GM12872 (cell line): ENCODE data around the gene TICAM1.
A peak's percentile ranks its signal among the peaks of the same experiment; 100 is the strongest.

Experiments
- TF ChIP-seq, protein P1 (sequence below): IDR thresholded peaks from 3 replicates; pipeline ENCODE4 v1.5.1; 2011; ENCODE audit warnings: low read depth, mild to moderate bottlenecking, low read length, moderate library complexity; ENCODE audit not compliant: insufficient read depth

The TICAM1 gene

DNA sequence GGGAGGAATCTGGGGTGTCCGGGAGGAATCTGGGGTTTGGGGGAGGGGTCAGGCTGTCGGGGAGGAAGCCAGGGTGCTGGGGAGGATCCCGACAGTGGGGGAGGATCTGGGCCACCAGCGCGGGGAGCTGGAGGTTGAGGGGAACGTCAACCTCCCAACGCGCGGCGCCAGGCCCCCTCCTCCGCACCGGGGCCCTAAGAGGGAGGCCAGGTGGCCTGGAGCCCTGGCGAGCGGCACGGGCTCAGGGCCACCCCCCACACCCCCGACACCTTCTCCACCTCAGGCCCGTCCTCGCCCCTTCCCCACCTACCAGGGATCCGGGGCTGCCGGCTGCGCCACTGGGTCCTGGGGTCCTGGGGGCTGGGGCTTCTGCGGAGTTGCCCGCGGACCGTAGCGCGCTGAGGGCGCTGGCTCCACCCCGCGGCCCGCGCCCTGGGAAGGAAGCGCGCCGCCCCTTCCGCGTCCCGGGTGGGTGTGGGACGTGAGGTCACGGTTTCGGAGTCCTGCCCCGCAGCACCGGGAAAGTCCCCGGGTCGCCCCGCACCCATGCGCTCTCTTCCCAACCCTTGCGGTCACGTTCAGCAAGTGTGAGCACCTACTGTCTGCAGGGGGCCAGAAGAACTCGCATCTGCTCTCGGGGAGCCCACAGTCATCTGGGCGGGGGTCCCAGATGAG is at the start of gene TICAM1:
TICAM1 (minus strand) TSS at position 409 of the 675 bp plus-strand sequence. CDS start 13,335 bp downstream, outside the sequence.
- TF ChIP-seq, protein P1, sequence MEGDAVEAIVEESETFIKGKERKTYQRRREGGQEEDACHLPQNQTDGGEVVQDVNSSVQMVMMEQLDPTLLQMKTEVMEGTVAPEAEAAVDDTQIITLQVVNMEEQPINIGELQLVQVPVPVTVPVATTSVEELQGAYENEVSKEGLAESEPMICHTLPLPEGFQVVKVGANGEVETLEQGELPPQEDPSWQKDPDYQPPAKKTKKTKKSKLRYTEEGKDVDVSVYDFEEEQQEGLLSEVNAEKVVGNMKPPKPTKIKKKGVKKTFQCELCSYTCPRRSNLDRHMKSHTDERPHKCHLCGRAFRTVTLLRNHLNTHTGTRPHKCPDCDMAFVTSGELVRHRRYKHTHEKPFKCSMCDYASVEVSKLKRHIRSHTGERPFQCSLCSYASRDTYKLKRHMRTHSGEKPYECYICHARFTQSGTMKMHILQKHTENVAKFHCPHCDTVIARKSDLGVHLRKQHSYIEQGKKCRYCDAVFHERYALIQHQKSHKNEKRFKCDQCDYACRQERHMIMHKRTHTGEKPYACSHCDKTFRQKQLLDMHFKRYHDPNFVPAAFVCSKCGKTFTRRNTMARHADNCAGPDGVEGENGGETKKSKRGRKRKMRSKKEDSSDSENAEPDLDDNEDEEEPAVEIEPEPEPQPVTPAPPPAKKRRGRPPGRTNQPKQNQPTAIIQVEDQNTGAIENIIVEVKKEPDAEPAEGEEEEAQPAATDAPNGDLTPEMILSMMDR = 0 out of 3 replicates have a peak, but pooled peaks have one; percentile 5

DNA sequence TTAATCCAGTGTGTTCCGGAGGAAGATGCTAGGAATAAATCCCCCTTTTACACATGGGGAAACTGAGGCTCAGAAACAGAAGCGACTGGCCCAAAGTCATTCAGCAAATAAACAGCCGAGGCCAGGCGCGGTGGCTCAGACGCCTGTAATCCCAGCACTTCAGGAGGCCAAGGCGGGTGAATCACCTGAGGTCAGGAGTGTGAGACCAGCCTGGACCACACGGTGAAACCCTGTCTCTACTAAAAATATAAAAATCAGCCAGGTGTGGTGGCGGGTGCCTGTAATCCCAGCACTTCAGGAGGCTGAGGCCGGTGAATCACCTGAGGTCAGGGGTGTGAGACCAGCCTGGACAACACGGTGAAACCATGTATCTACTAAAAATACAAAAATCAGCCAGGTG is 47.5 kb upstream of the TICAM1 start:
- TF ChIP-seq, protein P1 = no peak

- TF ChIP-seq, protein P1 = no peak
Measured at GRCh38 chr19:4878491-4878968, 47.0 kb upstream of the TICAM1 start.

DNA sequence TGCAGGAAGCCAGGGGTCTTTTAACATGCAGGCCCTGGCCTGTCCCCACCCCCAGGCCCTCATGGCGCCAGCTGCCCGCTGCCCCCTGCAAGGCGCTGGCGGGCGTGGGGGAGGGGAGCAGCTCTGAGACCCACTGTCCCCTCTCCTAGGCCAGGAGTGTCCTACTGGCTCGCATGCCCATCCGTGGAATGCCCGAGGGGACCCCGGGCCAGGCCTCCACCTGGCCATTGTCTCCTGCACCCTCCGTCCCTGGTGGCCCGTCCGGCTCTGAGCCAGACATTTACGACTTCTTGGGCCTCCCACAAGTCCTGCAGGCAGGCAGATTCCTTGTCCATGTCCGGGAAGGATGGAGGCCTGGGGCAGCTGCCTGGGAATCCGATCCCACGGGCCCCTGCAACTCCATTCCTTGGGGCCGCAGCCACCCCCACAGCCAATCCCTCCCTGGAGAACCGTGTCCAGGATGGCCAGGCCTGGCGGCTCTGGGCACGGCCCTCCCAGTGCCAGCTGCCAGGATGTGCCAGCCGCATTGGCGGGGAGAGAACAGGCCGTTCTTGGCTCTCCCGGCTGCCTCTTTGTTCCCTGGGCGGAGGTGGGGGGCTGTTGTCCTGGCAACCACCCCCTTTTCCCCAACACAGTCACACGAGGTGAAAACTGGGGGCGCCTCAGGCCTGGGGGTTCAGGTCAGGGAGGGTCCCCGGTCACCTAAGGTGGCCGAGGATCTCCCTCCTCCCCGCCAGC is 46.4 kb upstream of the TICAM1 start:
- TF ChIP-seq, protein P1 = no peak

- TF ChIP-seq, protein P1 = no peak
Measured at GRCh38 chr19:4873930-4874329, 42.4 kb upstream of the TICAM1 start.

- TF ChIP-seq, protein P1 = no peak
Measured at GRCh38 chr19:4871711-4872110, 40.2 kb upstream of the TICAM1 start.

GRCh38 chr19:4870025-4870700 is 38.7 kb upstream of the TICAM1 start:
- TF ChIP-seq, protein P1 = no peak
